IMR-90 (cell line): ENCODE results near the gene SETD6. TPM values are rescaled to one million over a fixed set of nuclear protein-coding genes. Genes with fewer than 3 reads are reported as not detected.

ENCODE experiments used
- ATAC-seq: fragments of 200-7000 bp; cut with Tn5 transposase; 2 replicates; pipeline ENCODE4 v1.9.1; 2020; ENCODE audit warnings: low read depth, mild to moderate bottlenecking, moderate library complexity
- BruUV-seq: library from RNA; stranded (reverse); fragments of 400-500 nt; replicated peaks from 2 replicates; lab custom pipeline; 2021; lab: Mats Ljungman, UMichigan
- CTCF ChIA-PET: fragments of 300-600 bp; formaldehyde crosslinking; extraction: SDS; loops from one replicate; lab custom pipeline; 2021; ENCODE audit warnings: antibody characterized with exemption; lab: Yijun Ruan, JAX
- POLR2A ChIA-PET: fragments of 300-600 bp; sonication (Branson Sonifier 250); formaldehyde crosslinking; loops from one replicate; lab custom pipeline; 2022; ENCODE audit warnings: antibody characterized with exemption; ENCODE audit not compliant: unreplicated experiment; lab: Charles Lee
- DNase-seq: peaks from one replicate; pipeline ENCODE4 v3.0.0; 2013
- H2AFZ ChIP-seq: replicated peaks from 2 replicates; pipeline ENCODE3; 2013; ENCODE audit warnings: low read length, mild to moderate bottlenecking; ENCODE audit not compliant: poor library complexity
- H2AK5ac ChIP-seq: 2 replicates; pipeline ENCODE4 v1.6.1; 2013; ENCODE audit warnings: low read depth, low read length, inconsistent platforms
- H2AK9ac ChIP-seq: replicated peaks from 2 replicates; pipeline ENCODE3; 2013; ENCODE audit warnings: mild to moderate bottlenecking, low read depth, low read length, moderate library complexity; ENCODE audit not compliant: poor library complexity
- H2BK120ac ChIP-seq: 2 replicates; pipeline ENCODE4 v1.6.1; 2013; ENCODE audit warnings: low read depth, low read length, inconsistent platforms
- H2BK15ac ChIP-seq: 3 replicates; pipeline ENCODE4 v1.6.1; 2013; ENCODE audit warnings: low read depth, low read length, inconsistent platforms
- H2BK20ac ChIP-seq: 2 replicates; pipeline ENCODE4 v1.6.1; 2013; ENCODE audit warnings: low read depth, mild to moderate bottlenecking, inconsistent platforms, low read length, moderate library complexity
- H2BK5ac ChIP-seq: 2 replicates; pipeline ENCODE4 v1.6.1; 2013; ENCODE audit warnings: mild to moderate bottlenecking, low read depth, low read length, inconsistent platforms; ENCODE audit not compliant: poor library complexity, severe bottlenecking
- H3K14ac ChIP-seq: replicated peaks from 2 replicates; pipeline ENCODE4 v1.6.1; 2013; ENCODE audit warnings: low read depth, low read length, inconsistent platforms
- H3K18ac ChIP-seq: 2 replicates; pipeline ENCODE4 v1.6.1; 2013; ENCODE audit warnings: low read depth, low read length, control low read depth
- H3K23ac ChIP-seq: 2 replicates; pipeline ENCODE4 v1.6.1; 2013; ENCODE audit warnings: low read depth, low read length, inconsistent platforms
- H3K27ac ChIP-seq: 2 replicates; pipeline ENCODE4 v1.5.1; 2013; ENCODE audit warnings: mild to moderate bottlenecking, control low read depth, low read length; ENCODE audit not compliant: insufficient read depth
- H3K27me3 ChIP-seq: 2 replicates; pipeline ENCODE4 v1.6.1; 2013; ENCODE audit warnings: low read length; ENCODE audit not compliant: control insufficient read depth, insufficient read depth
- H3K36me3 ChIP-seq: 2 replicates; pipeline ENCODE4 v1.6.1; 2013; ENCODE audit warnings: low read length, mixed read lengths; ENCODE audit not compliant: control insufficient read depth, insufficient read depth
- H3K4ac ChIP-seq: 2 replicates; pipeline ENCODE4 v1.6.1; 2013; ENCODE audit warnings: low read depth, low read length, inconsistent platforms
- H3K4me1 ChIP-seq: 2 replicates; pipeline ENCODE4 v1.6.1; 2013; ENCODE audit warnings: low read length, mixed read lengths; ENCODE audit not compliant: control insufficient read depth, insufficient read depth
- H3K4me2 ChIP-seq: 2 replicates; pipeline ENCODE4 v1.6.1; 2013; ENCODE audit warnings: low read depth, mild to moderate bottlenecking, control low read depth, low read length, moderate library complexity
- H3K4me3 ChIP-seq: 2 replicates; pipeline ENCODE4 v1.5.1; 2013; ENCODE audit warnings: low read depth, mild to moderate bottlenecking, control low read depth, low read length, moderate library complexity; ENCODE audit not compliant: insufficient read depth
- H3K56ac ChIP-seq: 2 replicates; pipeline ENCODE4 v1.6.1; 2013; ENCODE audit warnings: low read length, inconsistent platforms; ENCODE audit not compliant: insufficient read depth; ENCODE audit errors: extremely low read depth
- H3K79me1 ChIP-seq, 2 experiments: 2 replicates each; pipeline ENCODE4 v1.6.1; 2013; ENCODE audit warnings: low read length in 2 of 2, inconsistent platforms in 1 of 2, low read depth in 1 of 2
- H3K9ac ChIP-seq: 2 replicates; pipeline ENCODE4 v1.6.1; 2013; ENCODE audit warnings: low read depth, low read length, control low read depth
- H3K9me1 ChIP-seq: 2 replicates; pipeline ENCODE4 v1.6.1; 2013; ENCODE audit warnings: low read length, inconsistent platforms; ENCODE audit not compliant: insufficient read depth
- H3K9me3 ChIP-seq: 2 replicates; pipeline ENCODE4 v1.6.1; 2013; ENCODE audit warnings: low read length; ENCODE audit not compliant: control insufficient read depth, insufficient read depth
- H4K20me1 ChIP-seq: 2 replicates; pipeline ENCODE4 v1.6.1; 2013; ENCODE audit warnings: low read length, inconsistent platforms; ENCODE audit not compliant: insufficient read depth
- H4K5ac ChIP-seq: 2 replicates; pipeline ENCODE4 v1.6.1; 2013; ENCODE audit warnings: mild to moderate bottlenecking, low read depth, low read length, control low read depth
- H4K8ac ChIP-seq, 2 experiments: 2 replicates each; pipeline ENCODE4 v1.6.1; 2013; ENCODE audit warnings: low read depth in 2 of 2, low read length in 2 of 2, control low read depth in 1 of 2, inconsistent platforms in 1 of 2
- H4K91ac ChIP-seq: 2 replicates; pipeline ENCODE4 v1.6.1; 2013; ENCODE audit warnings: low read depth, low read length, inconsistent platforms; ENCODE audit not compliant: insufficient read depth
- BHLHE40 ChIP-seq: fragments of 150-350 bp; IDR thresholded peaks from 2 replicates; pipeline ENCODE4 v1.6.1; 2016; ENCODE audit warnings: mild to moderate bottlenecking, low read depth, low read length
- CEBPB ChIP-seq: IDR thresholded peaks from 2 replicates; pipeline ENCODE4 v1.6.1; 2012; ENCODE audit warnings: low read depth, low read length, improper control_type of control experiment
- CHD1 ChIP-seq: IDR thresholded peaks from 2 replicates; pipeline ENCODE4 v1.6.1; 2012; ENCODE audit warnings: low read depth, low read length, improper control_type of control experiment
- ELK1 ChIP-seq: fragments of 150-350 bp; IDR thresholded peaks from 2 replicates; pipeline ENCODE4 v1.6.1; 2016; ENCODE audit warnings: low read depth, mild to moderate bottlenecking, low read length, moderate library complexity, borderline replicate concordance
- FOS ChIP-seq: fragments of 150-350 bp; IDR thresholded peaks from 2 replicates; pipeline ENCODE4 v1.6.1; 2016; ENCODE audit warnings: low read depth, low read length
- MAFK ChIP-seq: IDR thresholded peaks from 2 replicates; pipeline ENCODE4 v1.6.1; 2012; ENCODE audit warnings: low read depth, low read length, improper control_type of control experiment
- MXI1 ChIP-seq: IDR thresholded peaks from 2 replicates; pipeline ENCODE4 v1.6.1; 2012; ENCODE audit warnings: low read depth, mild to moderate bottlenecking, low read length, moderate library complexity, borderline replicate concordance
- RCOR1 ChIP-seq: IDR thresholded peaks from 2 replicates; pipeline ENCODE4 v1.6.1; 2012; ENCODE audit warnings: mild to moderate bottlenecking, low read length, improper control_type of control experiment; ENCODE audit not compliant: insufficient replicate concordance
- SMC3 ChIP-seq: fragments of 150-350 bp; IDR thresholded peaks from 2 replicates; pipeline ENCODE4 v1.6.1; 2016; ENCODE audit warnings: low read depth, mild to moderate bottlenecking, antibody characterized with exemption, low read length, moderate library complexity
- WGBS, 2 experiments: methylation state at CpG; one replicate each; pipeline versions ENCODE4 v1.1.5 to v1.1.7; 2013; ENCODE audit warnings: missing lambda C conversion rate in 2 of 2; ENCODE audit not compliant: insufficient read length in 1 of 2; ENCODE audit errors: extremely low coverage in 2 of 2; 5-methylcytosine and 5-hydroxymethylcytosine counted together
- dilution Hi-C: fragments of 300-500 bp; cut with HindIII; formaldehyde crosslinking; loops from one replicate; pipeline ENCODE4 v1.14.3; 2018; ENCODE audit warnings: low sequenced_read_pairs; ENCODE audit not compliant: unreplicated experiment
- in situ Hi-C: fragments of 300-500 bp; cut with MboI; formaldehyde crosslinking; loops from 3 replicates; pipeline ENCODE4 v1.14.3; 2019; ENCODE audit warnings: low sequenced_read_pairs, inconsistent platforms, mixed read lengths
- intact Hi-C: fragments of 100-400 bp; cut with micrococcal nuclease; formaldehyde crosslinking; loops from 2 replicates; pipeline ENCODE4 v1.10.0; 2022
- polyA plus RNA-seq, 3 experiments: library from polyadenylated mRNA; depleted of rRNA; stranded (reverse); fragments of >200 nt; gene quantifications; 2 replicates each; pipeline ENCODE4 v1.2.3, GENCODE V29; 2012; ENCODE audit warnings: low replicate concordance in 1 of 3
- total RNA-seq: library from RNA; depleted of rRNA; stranded (reverse); fragments of >200 nt; gene quantifications from 2 replicates; pipeline ENCODE4 v1.2.3, GENCODE V29; 2012
- TF ChIP-seq, protein P1 (sequence below): conservative IDR thresholded peaks from 2 replicates; pipeline ENCODE4 v1.5.1; 2012; ENCODE audit warnings: mild to moderate bottlenecking, low read depth, low read length, improper control_type of control experiment
- TF ChIP-seq, protein P2 (sequence below): fragments of 150-350 bp; IDR thresholded peaks from 2 replicates; pipeline ENCODE4 v1.6.1; 2017; ENCODE audit warnings: mild to moderate bottlenecking, antibody characterized with exemption, low read length, low read depth

SETD6 gene
- total and polyA plus RNA-seq, 2 of the 4 experiments (the other 2 are of a cell fraction), result 3.2 to 6.4 TPM

GRCh38 chr16:58511933-58512815, 3.1 kb upstream of the SETD6 start (continued):
- TF ChIP-seq CHD1 (no peak), CEBPB (no peak), FOS (no peak)

GRCh38 chr16:58513874-58514273, 1.4 kb upstream of the SETD6 start:
- no peak overlapping the region for H2BK15ac ChIP-seq
- dilution Hi-C loops (no loop called here), intact Hi-C loops (loop anchor here (2.0 kb wide), 1 partner anchor 125 kb away; no protein-coding TSS in a partner anchor), in situ Hi-C loops (no loop called here)
- no peak overlapping the region for H3K4me2 ChIP-seq
- H4K91ac ChIP-seq, result no peak overlapping the region
- H3K18ac ChIP-seq, result no peak overlapping the region
- no peaks in the 10 kb centered on the region; the same call in 1 of the 2 replicates for H3K9me1 ChIP-seq
- H2BK120ac ChIP-seq, result no peak overlapping the region
- CTCF ChIA-PET, result interaction anchor here (1.0 kb wide), 1 partner anchor 147 kb away, joined by 3 read pairs; no protein-coding TSS in a partner anchor
- no peak overlapping the region for H3K23ac ChIP-seq
- H3K36me3 ChIP-seq, result peaks cover 19% of the 10 kb centered on the region
- no peak overlapping the region for H4K8ac ChIP-seq
- H4K5ac ChIP-seq, result no peak overlapping the region
- H2BK5ac ChIP-seq, result no peak overlapping the region
- H3K4ac ChIP-seq, result no peak overlapping the region
- no peak overlapping the region for H2AK9ac ChIP-seq
- ATAC-seq (no peak; the same call in 1 of the 2 replicates), DNase-seq (peak; percentile 30)
- no peak overlapping the region for H3K14ac ChIP-seq
- H3K79me1 ChIP-seq, result peaks cover 11 to 14% of the 10 kb centered on the region in 2 experiments; a peak in 3 of 4 replicates
- H3K9ac ChIP-seq, result no peak overlapping the region
- no peak overlapping the region for H3K27ac ChIP-seq
- H3K56ac ChIP-seq, result no peak overlapping the region
- H2AFZ ChIP-seq, result no peak overlapping the region
- no peak overlapping the region for H2BK20ac ChIP-seq
- H3K4me3 ChIP-seq, result no peak overlapping the region
- H4K20me1 ChIP-seq, result peaks cover 11% of the 10 kb centered on the region; the same call in 1 of the 2 replicates
- H3K4me1 ChIP-seq, result 0 out of 2 replicates have a peak, but pooled peaks cover 2% of the 10 kb centered on the region
- no TSS peak for BruUV-seq
- no CpG with 5 or more reads among the region's 3 CpGs for WGBS, 2 experiments
- H3K9me3 ChIP-seq, result no peaks in the 10 kb centered on the region
- POLR2A ChIA-PET, result no interaction called here
- H3K27me3 ChIP-seq, result no peaks in the 10 kb centered on the region
- H2AK5ac ChIP-seq, result no peak overlapping the region
- TF ChIP-seq, protein P1, sequence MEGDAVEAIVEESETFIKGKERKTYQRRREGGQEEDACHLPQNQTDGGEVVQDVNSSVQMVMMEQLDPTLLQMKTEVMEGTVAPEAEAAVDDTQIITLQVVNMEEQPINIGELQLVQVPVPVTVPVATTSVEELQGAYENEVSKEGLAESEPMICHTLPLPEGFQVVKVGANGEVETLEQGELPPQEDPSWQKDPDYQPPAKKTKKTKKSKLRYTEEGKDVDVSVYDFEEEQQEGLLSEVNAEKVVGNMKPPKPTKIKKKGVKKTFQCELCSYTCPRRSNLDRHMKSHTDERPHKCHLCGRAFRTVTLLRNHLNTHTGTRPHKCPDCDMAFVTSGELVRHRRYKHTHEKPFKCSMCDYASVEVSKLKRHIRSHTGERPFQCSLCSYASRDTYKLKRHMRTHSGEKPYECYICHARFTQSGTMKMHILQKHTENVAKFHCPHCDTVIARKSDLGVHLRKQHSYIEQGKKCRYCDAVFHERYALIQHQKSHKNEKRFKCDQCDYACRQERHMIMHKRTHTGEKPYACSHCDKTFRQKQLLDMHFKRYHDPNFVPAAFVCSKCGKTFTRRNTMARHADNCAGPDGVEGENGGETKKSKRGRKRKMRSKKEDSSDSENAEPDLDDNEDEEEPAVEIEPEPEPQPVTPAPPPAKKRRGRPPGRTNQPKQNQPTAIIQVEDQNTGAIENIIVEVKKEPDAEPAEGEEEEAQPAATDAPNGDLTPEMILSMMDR, result no peak
- TF ChIP-seq CHD1 (no peak), ELK1 (no peak), MXI1 (no peak), RCOR1 (no peak), MAFK (no peak), SMC3 (no peak), BHLHE40 (no peak)
- TF ChIP-seq, protein P2, sequence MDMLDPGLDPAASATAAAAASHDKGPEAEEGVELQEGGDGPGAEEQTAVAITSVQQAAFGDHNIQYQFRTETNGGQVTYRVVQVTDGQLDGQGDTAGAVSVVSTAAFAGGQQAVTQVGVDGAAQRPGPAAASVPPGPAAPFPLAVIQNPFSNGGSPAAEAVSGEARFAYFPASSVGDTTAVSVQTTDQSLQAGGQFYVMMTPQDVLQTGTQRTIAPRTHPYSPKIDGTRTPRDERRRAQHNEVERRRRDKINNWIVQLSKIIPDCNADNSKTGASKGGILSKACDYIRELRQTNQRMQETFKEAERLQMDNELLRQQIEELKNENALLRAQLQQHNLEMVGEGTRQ, result no peak
